OCI-LY7 (cell line): ENCODE results near the gene IL12RB2. TPM values are rescaled to one million over a fixed set of nuclear protein-coding genes. Genes with fewer than 3 reads are reported as not detected.

Experiments
- BruUV-seq: library from RNA; stranded (reverse); fragments of 400-500 nt; replicated peaks from 2 replicates; lab custom pipeline; 2021; lab: Mats Ljungman, UMichigan
- CTCF ChIA-PET: fragments of 300-600 bp; sonication (Branson Sonifier 250); formaldehyde crosslinking; loops from one replicate; lab custom pipeline; 2022; ENCODE audit warnings: antibody characterized with exemption; ENCODE audit not compliant: unreplicated experiment; lab: Charles Lee
- POLR2A ChIA-PET: fragments of 300-600 bp; sonication (Branson Sonifier 250); formaldehyde crosslinking; loops from one replicate; lab custom pipeline; 2022; ENCODE audit warnings: antibody characterized with exemption; lab: Charles Lee
- DNase-seq: peaks from one replicate; pipeline ENCODE4 v3.0.0-alpha.2; 2015; ENCODE audit warnings: low spot score
- H2AFZ ChIP-seq: fragments of 200-600 bp; sonication (generic), shearing (Covaris generic); 2 replicates; pipeline ENCODE4 v1.6.1; 2014; ENCODE audit warnings: mild to moderate bottlenecking, antibody characterized with exemption, low read length, moderate library complexity
- H3K27ac ChIP-seq: fragments of 200-600 bp; sonication (generic); 2 replicates; pipeline ENCODE4 v1.5.1; 2014; ENCODE audit warnings: mixed run types, low read depth, mild to moderate bottlenecking, moderate library complexity, low read length, inconsistent platforms; ENCODE audit not compliant: poor library complexity, severe bottlenecking
- H3K36me3 ChIP-seq: fragments of 200-600 bp; sonication (generic); 2 replicates; pipeline ENCODE4 v1.6.1; 2014; ENCODE audit warnings: mild to moderate bottlenecking, antibody characterized with exemption, low read length, moderate library complexity, mixed read lengths; ENCODE audit not compliant: insufficient read depth
- H3K4me1 ChIP-seq: fragments of 200-600 bp; sonication (generic); 2 replicates; pipeline ENCODE4 v1.5.1; 2014; ENCODE audit warnings: mild to moderate bottlenecking, low read length; ENCODE audit not compliant: insufficient read depth, poor library complexity, severe bottlenecking
- H3K4me2 ChIP-seq: fragments of 200-600 bp; sonication (generic); 2 replicates; pipeline ENCODE4 v1.6.1; 2014; ENCODE audit warnings: mild to moderate bottlenecking, low read length
- H3K4me3 ChIP-seq: fragments of 200-600 bp; sonication (generic); 2 replicates; pipeline ENCODE4 v1.5.1; 2014; ENCODE audit warnings: mild to moderate bottlenecking, low read depth, low read length; ENCODE audit not compliant: poor library complexity, severe bottlenecking
- H3K79me2 ChIP-seq: fragments of 200-600 bp; sonication (generic); 2 replicates; pipeline ENCODE4 v1.6.1; 2016; ENCODE audit warnings: low read depth, mild to moderate bottlenecking, low read length, moderate library complexity, mixed read lengths; ENCODE audit not compliant: insufficient read depth
- H3K9me2 ChIP-seq: fragments of 200-600 bp; sonication (generic); 2 replicates; pipeline ENCODE4 v1.6.1; 2016; ENCODE audit warnings: mild to moderate bottlenecking, low read length, mixed read lengths; ENCODE audit not compliant: insufficient read depth
- H3K9me3 ChIP-seq: fragments of 200-600 bp; sonication (generic); 2 replicates; pipeline ENCODE4 v1.6.1; 2014; ENCODE audit warnings: mild to moderate bottlenecking, mixed run types, low read length, mixed read lengths
- H4K20me1 ChIP-seq: fragments of 200-600 bp; sonication (generic); 2 replicates; pipeline ENCODE4 v1.6.1; 2014; ENCODE audit warnings: mild to moderate bottlenecking, antibody characterized with exemption, low read length, moderate library complexity, mixed read lengths; ENCODE audit not compliant: insufficient read depth
- EZH2phosphoT487 ChIP-seq: fragments of 200-600 bp; sonication (generic); IDR thresholded peaks from 2 replicates; pipeline ENCODE4 v1.6.1; 2018; ENCODE audit warnings: low read depth, borderline replicate concordance, mild to moderate bottlenecking, mixed run types, antibody characterized with exemption, low read length, moderate library complexity, mixed read lengths
- intact Hi-C: fragments of 100-400 bp; cut with micrococcal nuclease; formaldehyde crosslinking; loops from one replicate; pipeline ENCODE4 v1.10.0; 2022; ENCODE audit not compliant: unreplicated experiment
- total RNA-seq, 2 experiments: library from RNA; depleted of rRNA in 1 of 2; stranded (reverse); fragments of >200 nt in 1 of 2; shearing (Covaris generic) in 1 of 2; gene quantifications; 2 replicates each; pipeline ENCODE4 v1.2.3, GENCODE V29; 2014 to 2022
- TF ChIP-seq, protein P1 (sequence below): fragments of 200-600 bp; sonication (generic); conservative IDR thresholded peaks from 2 replicates; pipeline ENCODE4 v1.5.1; 2014; ENCODE audit warnings: mild to moderate bottlenecking, antibody characterized with exemption, low read length, moderate library complexity, mixed read lengths

Gene IL12RB2
- total RNA-seq, 2 experiments from 2014 or later = not detected

DNA sequence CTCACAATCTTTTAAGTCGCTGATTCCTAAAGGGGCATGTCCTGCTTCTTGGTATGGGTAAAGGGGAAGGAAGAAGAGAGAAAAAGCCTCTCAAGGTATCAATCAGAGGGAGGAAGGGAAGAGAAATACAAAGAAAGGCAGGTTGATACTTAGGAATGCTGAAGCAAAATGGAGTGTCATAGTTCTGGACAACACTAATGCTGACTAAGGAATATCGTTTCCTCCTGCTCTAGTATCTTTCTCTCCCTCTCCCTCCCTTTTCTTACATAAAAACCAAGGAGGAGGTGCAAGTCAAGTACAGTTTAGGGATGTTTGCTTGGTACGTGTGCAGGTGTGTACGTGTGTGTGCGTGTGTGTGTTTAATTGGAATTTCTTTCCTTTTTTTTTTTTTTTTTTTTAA, 44.9 kb upstream of the IL12RB2 start:
- POLR2A ChIA-PET = no interaction called here
- CTCF ChIA-PET = interaction anchor here (0.6 kb wide), 1 partner anchor 495 kb away, joined by 3 read pairs; no protein-coding TSS in a partner anchor
- intact Hi-C loops = no loop called here

DNA sequence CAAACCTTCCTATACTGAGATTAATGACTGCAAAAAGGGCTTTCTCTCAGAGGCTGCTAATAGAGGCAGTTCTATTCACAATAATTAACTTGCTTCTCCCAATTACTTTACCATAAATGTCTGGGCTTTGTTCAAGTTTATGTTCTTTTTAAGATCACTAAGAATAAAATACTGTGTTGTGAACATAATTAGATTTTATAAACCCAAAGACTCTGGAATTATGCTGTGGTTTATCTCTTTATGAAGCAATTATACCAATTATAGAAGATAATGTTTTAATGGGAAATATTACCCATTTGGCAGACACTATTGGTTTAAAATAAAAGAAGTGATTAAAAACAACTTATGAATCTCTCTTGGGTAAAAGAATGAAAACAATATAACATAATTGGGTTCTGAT, 43.5 kb upstream of the IL12RB2 start:
- ChIA-PET POLR2A (no interaction called here), CTCF (no interaction called here)
- peak overlapping the region; percentile 69; the same call in 1 of the 2 replicates for H2AFZ ChIP-seq
- no peak overlapping the region for H3K27ac ChIP-seq
- H3K9me3 ChIP-seq = no peaks in the 10 kb centered on the region
- H4K20me1 ChIP-seq = no peaks in the 10 kb centered on the region
- TF ChIP-seq, protein P1, sequence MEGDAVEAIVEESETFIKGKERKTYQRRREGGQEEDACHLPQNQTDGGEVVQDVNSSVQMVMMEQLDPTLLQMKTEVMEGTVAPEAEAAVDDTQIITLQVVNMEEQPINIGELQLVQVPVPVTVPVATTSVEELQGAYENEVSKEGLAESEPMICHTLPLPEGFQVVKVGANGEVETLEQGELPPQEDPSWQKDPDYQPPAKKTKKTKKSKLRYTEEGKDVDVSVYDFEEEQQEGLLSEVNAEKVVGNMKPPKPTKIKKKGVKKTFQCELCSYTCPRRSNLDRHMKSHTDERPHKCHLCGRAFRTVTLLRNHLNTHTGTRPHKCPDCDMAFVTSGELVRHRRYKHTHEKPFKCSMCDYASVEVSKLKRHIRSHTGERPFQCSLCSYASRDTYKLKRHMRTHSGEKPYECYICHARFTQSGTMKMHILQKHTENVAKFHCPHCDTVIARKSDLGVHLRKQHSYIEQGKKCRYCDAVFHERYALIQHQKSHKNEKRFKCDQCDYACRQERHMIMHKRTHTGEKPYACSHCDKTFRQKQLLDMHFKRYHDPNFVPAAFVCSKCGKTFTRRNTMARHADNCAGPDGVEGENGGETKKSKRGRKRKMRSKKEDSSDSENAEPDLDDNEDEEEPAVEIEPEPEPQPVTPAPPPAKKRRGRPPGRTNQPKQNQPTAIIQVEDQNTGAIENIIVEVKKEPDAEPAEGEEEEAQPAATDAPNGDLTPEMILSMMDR = no peak
- TF ChIP-seq EZH2phosphoT487 = no peak
- intact Hi-C loops = no loop called here
- no peaks in the 10 kb centered on the region for H3K36me3 ChIP-seq
- peaks cover 15% of the 10 kb centered on the region for H3K4me1 ChIP-seq
- BruUV-seq = no TSS peak
- DNase-seq = no peak
- H3K79me2 ChIP-seq = no peaks in the 10 kb centered on the region
- H3K4me3 ChIP-seq = no peak overlapping the region
- no peaks in the 10 kb centered on the region for H3K9me2 ChIP-seq
- H3K4me2 ChIP-seq = peak overlapping the region; percentile 46; the same call in 1 of the 2 replicates

More for the DNA sequence above, 44.9 kb upstream of the IL12RB2 start:
- TF ChIP-seq, protein P1 = no peak
- no peak for TF ChIP-seq EZH2phosphoT487
- H3K36me3 ChIP-seq = no peaks in the 10 kb centered on the region
- no peak overlapping the region for H3K4me2 ChIP-seq
- H4K20me1 ChIP-seq = no peaks in the 10 kb centered on the region
- no peaks in the 10 kb centered on the region for H3K79me2 ChIP-seq
- DNase-seq = no peak
- no peak overlapping the region for H3K4me3 ChIP-seq
- no peaks in the 10 kb centered on the region for H3K9me3 ChIP-seq
- no peak overlapping the region for H3K27ac ChIP-seq
- peaks cover 15% of the 10 kb centered on the region for H3K4me1 ChIP-seq
- BruUV-seq = no TSS peak
- H3K9me2 ChIP-seq = no peaks in the 10 kb centered on the region
- no peak overlapping the region for H2AFZ ChIP-seq

DNA sequence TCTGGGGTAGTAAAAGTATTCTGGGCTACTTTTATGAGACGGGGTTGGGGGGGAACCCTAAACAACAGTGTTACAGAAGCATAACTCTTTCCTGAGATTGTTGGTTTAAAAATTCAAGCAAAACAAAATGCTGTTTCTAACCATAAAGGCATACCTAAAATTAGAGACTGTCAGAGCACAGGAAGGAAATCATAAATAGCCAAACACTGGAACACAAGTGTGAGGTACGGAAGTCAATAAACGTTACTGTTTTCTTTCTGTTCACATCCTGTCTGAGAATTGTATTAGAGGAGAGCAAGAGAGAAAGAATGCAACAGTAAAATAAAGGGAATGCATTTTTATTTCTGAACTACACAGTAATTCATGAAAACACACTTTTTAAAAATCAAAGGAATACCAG, 42.8 kb upstream of the IL12RB2 start:
- peak; percentile 51 for DNase-seq
- POLR2A ChIA-PET = no interaction called here
- no peaks in the 10 kb centered on the region for H3K79me2 ChIP-seq
- peak overlapping the region; percentile 37 for H3K27ac ChIP-seq
- no TSS peak for BruUV-seq
- H3K4me2 ChIP-seq = peak overlapping the region; percentile 46
- H3K9me2 ChIP-seq = no peaks in the 10 kb centered on the region
- peak overlapping the region; percentile 69; the same call in 1 of the 2 replicates for H2AFZ ChIP-seq
- no peaks in the 10 kb centered on the region for H3K9me3 ChIP-seq
- CTCF ChIA-PET = no interaction called here
- H3K4me1 ChIP-seq = peaks cover 15% of the 10 kb centered on the region
- H4K20me1 ChIP-seq = no peaks in the 10 kb centered on the region
- intact Hi-C loops = no loop called here
- peak overlapping the region; percentile 21 for H3K4me3 ChIP-seq
- TF ChIP-seq, protein P1 = no peak
- no peak for TF ChIP-seq EZH2phosphoT487
- no peaks in the 10 kb centered on the region for H3K36me3 ChIP-seq
